ENCODE measurements around the gene POLA2.
"Not testable (repeated sequence)": the region's sequence is repeated elsewhere in the genome, so short reads cannot be mapped to it uniquely, and the experiment has no call there.

The POLA2 gene

GRCh38 chr11:65327021-65327420 lies 65.3 kb downstream of the POLA2 start:
- no peak for TF ChIP-seq CTCF (IDR thresholded peaks at IDR 0.05; ENCODE audit: extremely low read depth, insufficient read depth, missing control alignments)
- in situ Hi-C loops (cut with MboI; ENCODE audit: low pct_unique_long_range_greater_than_20kb, low sequenced_read_pairs, unreplicated experiment): no loop called here

GRCh38 chr11:65329478-65329877 lies 67.7 kb downstream of the POLA2 start:
- no peak for DNase-seq (ENCODE audit: low spot score)
- TF ChIP-seq CTCF (IDR thresholded peaks at IDR 0.05; ENCODE audit: extremely low read depth, insufficient read depth, missing control alignments): no peak
- in situ Hi-C loops (cut with MboI; ENCODE audit: low pct_unique_long_range_greater_than_20kb, low sequenced_read_pairs, unreplicated experiment): no loop called here

More at GRCh38 chr11:65327021-65327420, 65.3 kb downstream of the POLA2 start:
- DNase-seq (ENCODE audit: low spot score): no peak

- in situ Hi-C loops (cut with MboI; ENCODE audit: low pct_unique_long_range_greater_than_20kb, low sequenced_read_pairs, unreplicated experiment): no loop called here
- TF ChIP-seq CTCF (IDR thresholded peaks at IDR 0.05; ENCODE audit: extremely low read depth, insufficient read depth, missing control alignments): peak; percentile 77
- peak; percentile 77 for DNase-seq (ENCODE audit: low spot score)
Observed at GRCh38 chr11:65329944-65330403, 68.2 kb downstream of the POLA2 start.

GRCh38 chr11:65330544-65330943 lies 68.8 kb downstream of the POLA2 start:
- no peak for DNase-seq (ENCODE audit: low spot score)
- in situ Hi-C loops (cut with MboI; ENCODE audit: low pct_unique_long_range_greater_than_20kb, low sequenced_read_pairs, unreplicated experiment): no loop called here
- TF ChIP-seq CTCF (IDR thresholded peaks at IDR 0.05; ENCODE audit: extremely low read depth, insufficient read depth, missing control alignments): no peak

GRCh38 chr11:65332591-65332990 lies 70.8 kb downstream of the POLA2 start:
- in situ Hi-C loops (cut with MboI; ENCODE audit: low pct_unique_long_range_greater_than_20kb, low sequenced_read_pairs, unreplicated experiment); DNase-seq (ENCODE audit: low spot score): not testable (repeated sequence)

GRCh38 chr11:65334696-65335295 lies 73.0 kb downstream of the POLA2 start:
- in situ Hi-C loops (cut with MboI; ENCODE audit: low pct_unique_long_range_greater_than_20kb, low sequenced_read_pairs, unreplicated experiment): no loop called here
- no peak for DNase-seq (ENCODE audit: low spot score)
- TF ChIP-seq CTCF (IDR thresholded peaks at IDR 0.05; ENCODE audit: extremely low read depth, insufficient read depth, missing control alignments): no peak

GRCh38 chr11:65338676-65339075 lies 76.9 kb downstream of the POLA2 start:
- no peak for TF ChIP-seq CTCF (IDR thresholded peaks at IDR 0.05; ENCODE audit: extremely low read depth, insufficient read depth, missing control alignments)
- in situ Hi-C loops (cut with MboI; ENCODE audit: low pct_unique_long_range_greater_than_20kb, low sequenced_read_pairs, unreplicated experiment): no loop called here
- no peak for DNase-seq (ENCODE audit: low spot score)
